K562 (cell line): Measurements from ENCODE around the gene UBR1. TPM values are rescaled to one million over a fixed set of nuclear protein-coding genes. Genes with fewer than 3 reads are reported as not detected.
A peak's percentile ranks its signal among the peaks of the same experiment; 100 is the strongest.

ENCODE experiments used
- FOXA3 ChIP-seq, 2 experiments: fragments of 450-650 bp in 1 of 2; sonication (generic) in 1 of 2; formaldehyde crosslinking; IDR thresholded peaks in 1 of 2; conservative IDR thresholded peaks in 1 of 2; 2 replicates each; pipeline versions ENCODE4 v1.4.0 to v1.8.0; 2020 to 2022; ENCODE audit warnings: mild to moderate bottlenecking in 2 of 2, missing genetic modification reagents in 1 of 2
- FOXM1 ChIP-seq, 2 experiments: fragments of 450-650 bp in 1 of 2; sonication (generic) in 1 of 2; formaldehyde crosslinking in 1 of 2; IDR thresholded peaks; 2 replicates each; pipeline versions ENCODE4 v1.6.1 to v1.9.0; 2017 to 2022; ENCODE audit warnings: low read depth in 2 of 2, mild to moderate bottlenecking in 2 of 2, missing genetic modification reagents in 1 of 2, moderate library complexity in 1 of 2
- GATAD2B ChIP-seq: fragments of 450-650 bp; IDR thresholded peaks from 2 replicates; pipeline ENCODE4 v1.6.1; 2017; ENCODE audit warnings: mild to moderate bottlenecking, borderline replicate concordance
- LEF1 ChIP-seq: fragments of 450-650 bp; IDR thresholded peaks from 2 replicates; pipeline ENCODE4 v1.6.1; 2016; ENCODE audit warnings: mild to moderate bottlenecking
- MEF2D ChIP-seq: conservative IDR thresholded peaks from 2 replicates; pipeline ENCODE4 v1.6.1; 2016; ENCODE audit warnings: low read depth, missing genetic modification characterization, missing compliant biosample characterization
- MYNN ChIP-seq, 2 experiments: sonication (generic); formaldehyde crosslinking in 1 of 2; IDR thresholded peaks; 2 replicates each; pipeline versions ENCODE4 v1.5.0 to v1.6.1; 2016 to 2020; ENCODE audit warnings: antibody characterized with exemption in 1 of 2, missing genetic modification reagents in 1 of 2
- NCOA1 ChIP-seq: fragments of 450-650 bp; IDR thresholded peaks from 2 replicates; pipeline ENCODE4 v1.6.1; 2016; ENCODE audit warnings: low read depth
- PHF8 ChIP-seq: fragments of 200-600 bp; sonication (generic); IDR thresholded peaks from 2 replicates; pipeline ENCODE4 v1.6.1; 2012; ENCODE audit warnings: mixed run types, mild to moderate bottlenecking, inconsistent platforms, low read length, moderate library complexity, borderline replicate concordance
- ZNF584 ChIP-seq: fragments of 200-800 bp; sonication (Bioruptor generic); IDR thresholded peaks from 2 replicates; pipeline ENCODE4 v1.6.1; 2016; ENCODE audit warnings: low read depth, mild to moderate bottlenecking, missing genetic modification characterization, missing compliant biosample characterization
- polyA plus RNA-seq, 8 experiments: library from polyadenylated mRNA; depleted of rRNA in 4 of 8; stranded (reverse) in 5 of 8; unstranded in 3 of 8; fragments of >200 nt; fragmentation: Nextera tagmentation in 2 of 8; fragmentation: Illumina TruSeq in 1 of 8; extraction: Ambion mirVana in 2 of 8; extraction: Trizol in 1 of 8; gene quantifications; 2 replicates each; pipeline versions ENCODE4 v1.2.1 to v1.2.3, GENCODE V29; 2011 to 2014; ENCODE audit warnings: inconsistent platforms in 1 of 8, missing spikeins in 1 of 8
- total RNA-seq, 7 experiments: library from RNA; depleted of rRNA in 6 of 7; stranded (reverse); fragments of >200 nt in 6 of 7; fragmentation: Illumina TruSeq in 2 of 7; extraction: Trizol in 2 of 7; gene quantifications; 2 replicates each; pipeline versions ENCODE4 v1.2.1 to v1.2.3, GENCODE V29; 2011 to 2021; ENCODE audit warnings: low replicate concordance in 1 of 7
- TF ChIP-seq, protein P1 (sequence below): fragments of 450-650 bp; IDR thresholded peaks from 2 replicates; pipeline ENCODE4 v1.6.1; 2016; ENCODE audit warnings: mild to moderate bottlenecking, moderate library complexity
- TF ChIP-seq, protein P2 (sequence below): sonication (generic); formaldehyde crosslinking; IDR thresholded peaks from 2 replicates; pipeline ENCODE4 v1.8.1; 2022; ENCODE audit warnings: missing genetic modification reagents
- TF ChIP-seq, protein P3 (sequence below): sonication (generic); formaldehyde crosslinking; IDR thresholded peaks from 2 replicates; pipeline ENCODE4 v1.8.1; 2023; ENCODE audit warnings: mild to moderate bottlenecking, missing genetic modification reagents, moderate library complexity

Gene UBR1
- total and polyA plus RNA-seq, 9 of the 15 experiments (the other 6 are each of a cell fraction or from before 2014, with no cell fraction given): 5.8 to 30.7 (median 15.3) TPM

DNA sequence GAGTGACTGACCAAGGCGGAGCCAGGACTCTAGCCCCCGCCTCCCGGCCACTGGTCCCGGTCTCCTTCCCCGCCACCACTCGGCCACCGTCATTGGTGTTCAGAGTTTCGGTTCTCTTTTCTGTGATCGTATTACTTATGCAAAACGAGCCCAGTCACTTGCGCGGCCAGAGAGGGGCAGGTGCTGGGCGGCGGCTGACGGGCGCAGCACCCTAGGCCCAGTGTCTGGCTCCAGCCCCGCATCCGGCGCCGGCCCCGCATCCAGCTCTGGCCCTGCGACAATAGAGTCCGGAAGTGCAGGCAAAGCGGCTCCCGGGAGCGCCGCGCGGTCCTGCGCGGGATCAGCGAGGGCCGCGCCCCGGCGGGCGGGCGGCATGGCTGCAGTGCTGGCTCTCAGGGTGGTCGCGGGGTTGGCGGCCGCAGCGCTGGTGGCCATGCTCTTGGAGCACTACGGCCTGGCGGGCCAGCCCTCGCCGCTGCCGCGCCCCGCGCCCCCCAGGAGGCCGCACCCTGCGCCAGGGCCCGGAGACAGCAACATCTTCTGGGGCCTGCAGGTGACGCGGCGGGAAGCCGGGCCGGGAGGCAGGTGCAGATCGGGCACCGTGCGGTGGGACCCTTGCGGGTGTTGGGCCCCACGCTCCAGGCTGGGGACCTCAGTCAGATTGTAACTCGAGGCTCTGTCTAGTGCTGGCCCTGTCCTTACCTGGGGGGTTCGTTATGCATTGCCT is 27.8 kb upstream of the UBR1 start, which contains the start of gene TMEM62 (continued):
- TF ChIP-seq, protein P1, sequence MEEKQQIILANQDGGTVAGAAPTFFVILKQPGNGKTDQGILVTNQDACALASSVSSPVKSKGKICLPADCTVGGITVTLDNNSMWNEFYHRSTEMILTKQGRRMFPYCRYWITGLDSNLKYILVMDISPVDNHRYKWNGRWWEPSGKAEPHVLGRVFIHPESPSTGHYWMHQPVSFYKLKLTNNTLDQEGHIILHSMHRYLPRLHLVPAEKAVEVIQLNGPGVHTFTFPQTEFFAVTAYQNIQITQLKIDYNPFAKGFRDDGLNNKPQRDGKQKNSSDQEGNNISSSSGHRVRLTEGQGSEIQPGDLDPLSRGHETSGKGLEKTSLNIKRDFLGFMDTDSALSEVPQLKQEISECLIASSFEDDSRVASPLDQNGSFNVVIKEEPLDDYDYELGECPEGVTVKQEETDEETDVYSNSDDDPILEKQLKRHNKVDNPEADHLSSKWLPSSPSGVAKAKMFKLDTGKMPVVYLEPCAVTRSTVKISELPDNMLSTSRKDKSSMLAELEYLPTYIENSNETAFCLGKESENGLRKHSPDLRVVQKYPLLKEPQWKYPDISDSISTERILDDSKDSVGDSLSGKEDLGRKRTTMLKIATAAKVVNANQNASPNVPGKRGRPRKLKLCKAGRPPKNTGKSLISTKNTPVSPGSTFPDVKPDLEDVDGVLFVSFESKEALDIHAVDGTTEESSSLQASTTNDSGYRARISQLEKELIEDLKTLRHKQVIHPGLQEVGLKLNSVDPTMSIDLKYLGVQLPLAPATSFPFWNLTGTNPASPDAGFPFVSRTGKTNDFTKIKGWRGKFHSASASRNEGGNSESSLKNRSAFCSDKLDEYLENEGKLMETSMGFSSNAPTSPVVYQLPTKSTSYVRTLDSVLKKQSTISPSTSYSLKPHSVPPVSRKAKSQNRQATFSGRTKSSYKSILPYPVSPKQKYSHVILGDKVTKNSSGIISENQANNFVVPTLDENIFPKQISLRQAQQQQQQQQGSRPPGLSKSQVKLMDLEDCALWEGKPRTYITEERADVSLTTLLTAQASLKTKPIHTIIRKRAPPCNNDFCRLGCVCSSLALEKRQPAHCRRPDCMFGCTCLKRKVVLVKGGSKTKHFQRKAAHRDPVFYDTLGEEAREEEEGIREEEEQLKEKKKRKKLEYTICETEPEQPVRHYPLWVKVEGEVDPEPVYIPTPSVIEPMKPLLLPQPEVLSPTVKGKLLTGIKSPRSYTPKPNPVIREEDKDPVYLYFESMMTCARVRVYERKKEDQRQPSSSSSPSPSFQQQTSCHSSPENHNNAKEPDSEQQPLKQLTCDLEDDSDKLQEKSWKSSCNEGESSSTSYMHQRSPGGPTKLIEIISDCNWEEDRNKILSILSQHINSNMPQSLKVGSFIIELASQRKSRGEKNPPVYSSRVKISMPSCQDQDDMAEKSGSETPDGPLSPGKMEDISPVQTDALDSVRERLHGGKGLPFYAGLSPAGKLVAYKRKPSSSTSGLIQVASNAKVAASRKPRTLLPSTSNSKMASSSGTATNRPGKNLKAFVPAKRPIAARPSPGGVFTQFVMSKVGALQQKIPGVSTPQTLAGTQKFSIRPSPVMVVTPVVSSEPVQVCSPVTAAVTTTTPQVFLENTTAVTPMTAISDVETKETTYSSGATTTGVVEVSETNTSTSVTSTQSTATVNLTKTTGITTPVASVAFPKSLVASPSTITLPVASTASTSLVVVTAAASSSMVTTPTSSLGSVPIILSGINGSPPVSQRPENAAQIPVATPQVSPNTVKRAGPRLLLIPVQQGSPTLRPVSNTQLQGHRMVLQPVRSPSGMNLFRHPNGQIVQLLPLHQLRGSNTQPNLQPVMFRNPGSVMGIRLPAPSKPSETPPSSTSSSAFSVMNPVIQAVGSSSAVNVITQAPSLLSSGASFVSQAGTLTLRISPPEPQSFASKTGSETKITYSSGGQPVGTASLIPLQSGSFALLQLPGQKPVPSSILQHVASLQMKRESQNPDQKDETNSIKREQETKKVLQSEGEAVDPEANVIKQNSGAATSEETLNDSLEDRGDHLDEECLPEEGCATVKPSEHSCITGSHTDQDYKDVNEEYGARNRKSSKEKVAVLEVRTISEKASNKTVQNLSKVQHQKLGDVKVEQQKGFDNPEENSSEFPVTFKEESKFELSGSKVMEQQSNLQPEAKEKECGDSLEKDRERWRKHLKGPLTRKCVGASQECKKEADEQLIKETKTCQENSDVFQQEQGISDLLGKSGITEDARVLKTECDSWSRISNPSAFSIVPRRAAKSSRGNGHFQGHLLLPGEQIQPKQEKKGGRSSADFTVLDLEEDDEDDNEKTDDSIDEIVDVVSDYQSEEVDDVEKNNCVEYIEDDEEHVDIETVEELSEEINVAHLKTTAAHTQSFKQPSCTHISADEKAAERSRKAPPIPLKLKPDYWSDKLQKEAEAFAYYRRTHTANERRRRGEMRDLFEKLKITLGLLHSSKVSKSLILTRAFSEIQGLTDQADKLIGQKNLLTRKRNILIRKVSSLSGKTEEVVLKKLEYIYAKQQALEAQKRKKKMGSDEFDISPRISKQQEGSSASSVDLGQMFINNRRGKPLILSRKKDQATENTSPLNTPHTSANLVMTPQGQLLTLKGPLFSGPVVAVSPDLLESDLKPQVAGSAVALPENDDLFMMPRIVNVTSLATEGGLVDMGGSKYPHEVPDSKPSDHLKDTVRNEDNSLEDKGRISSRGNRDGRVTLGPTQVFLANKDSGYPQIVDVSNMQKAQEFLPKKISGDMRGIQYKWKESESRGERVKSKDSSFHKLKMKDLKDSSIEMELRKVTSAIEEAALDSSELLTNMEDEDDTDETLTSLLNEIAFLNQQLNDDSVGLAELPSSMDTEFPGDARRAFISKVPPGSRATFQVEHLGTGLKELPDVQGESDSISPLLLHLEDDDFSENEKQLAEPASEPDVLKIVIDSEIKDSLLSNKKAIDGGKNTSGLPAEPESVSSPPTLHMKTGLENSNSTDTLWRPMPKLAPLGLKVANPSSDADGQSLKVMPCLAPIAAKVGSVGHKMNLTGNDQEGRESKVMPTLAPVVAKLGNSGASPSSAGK: peak; percentile 59
- TF ChIP-seq MYNN (IDR thresholded peaks at IDR 0.05) (no peak), MYNN (CRISPR knock-in tag; IDR thresholded peaks at IDR 0.05) (no peak), MEF2D (no peak), FOXA3 (CRISPR knock-in tag; conservative IDR thresholded peaks at IDR 0.05 in 1 of 2, IDR thresholded peaks at IDR 0.05 in 1 of 2) (0 out of 4 replicates have a peak, but pooled peaks of 1 of the 2 experiments have one; percentile 39), NCOA1 (no peak; the same call in 1 of the 2 replicates), GATAD2B (peak; percentile 84), FOXM1 (IDR thresholded peaks at IDR 0.05; ENCODE audit: low read depth) (no peak), FOXM1 (CRISPR knock-in tag; IDR thresholded peaks at IDR 0.05; ENCODE audit: low read depth) (no peak), ZNF584 (CRISPR knock-in tag) (no peak), PHF8 (peak; percentile 85; the same call in 1 of the 2 replicates), LEF1 (no peak)
- TF ChIP-seq, protein P2, sequence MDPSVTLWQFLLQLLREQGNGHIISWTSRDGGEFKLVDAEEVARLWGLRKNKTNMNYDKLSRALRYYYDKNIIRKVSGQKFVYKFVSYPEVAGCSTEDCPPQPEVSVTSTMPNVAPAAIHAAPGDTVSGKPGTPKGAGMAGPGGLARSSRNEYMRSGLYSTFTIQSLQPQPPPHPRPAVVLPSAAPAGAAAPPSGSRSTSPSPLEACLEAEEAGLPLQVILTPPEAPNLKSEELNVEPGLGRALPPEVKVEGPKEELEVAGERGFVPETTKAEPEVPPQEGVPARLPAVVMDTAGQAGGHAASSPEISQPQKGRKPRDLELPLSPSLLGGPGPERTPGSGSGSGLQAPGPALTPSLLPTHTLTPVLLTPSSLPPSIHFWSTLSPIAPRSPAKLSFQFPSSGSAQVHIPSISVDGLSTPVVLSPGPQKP (CRISPR knock-in tag): no peak
- TF ChIP-seq, protein P3, sequence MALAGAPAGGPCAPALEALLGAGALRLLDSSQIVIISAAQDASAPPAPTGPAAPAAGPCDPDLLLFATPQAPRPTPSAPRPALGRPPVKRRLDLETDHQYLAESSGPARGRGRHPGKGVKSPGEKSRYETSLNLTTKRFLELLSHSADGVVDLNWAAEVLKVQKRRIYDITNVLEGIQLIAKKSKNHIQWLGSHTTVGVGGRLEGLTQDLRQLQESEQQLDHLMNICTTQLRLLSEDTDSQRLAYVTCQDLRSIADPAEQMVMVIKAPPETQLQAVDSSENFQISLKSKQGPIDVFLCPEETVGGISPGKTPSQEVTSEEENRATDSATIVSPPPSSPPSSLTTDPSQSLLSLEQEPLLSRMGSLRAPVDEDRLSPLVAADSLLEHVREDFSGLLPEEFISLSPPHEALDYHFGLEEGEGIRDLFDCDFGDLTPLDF (CRISPR knock-in tag): no peak; the same call in none of the 2 replicates
